Body of pancreas (tissue), 4 donors: Measurements from ENCODE around the gene TARBP1.

ENCODE experiments used
- POLR2A ChIP-seq, 3 donors: fragments of 450-650 bp; IDR thresholded peaks; one replicate each; pipeline ENCODE4 v1.6.1; 2016; ENCODE audit warnings: antibody characterized with exemption in 3 of 3, mild to moderate bottlenecking in 2 of 3
- TF ChIP-seq, protein P1 (sequence below), 7 experiments: fragments of 450-650 bp in 4 of 7; fragments of 200-600 bp in 3 of 7; sonication (generic) in 3 of 7; IDR thresholded peaks; one replicate each; pipeline ENCODE4 v1.5.1; 2016 to 2019; ENCODE audit warnings: antibody characterized with exemption in 7 of 7

DNA sequence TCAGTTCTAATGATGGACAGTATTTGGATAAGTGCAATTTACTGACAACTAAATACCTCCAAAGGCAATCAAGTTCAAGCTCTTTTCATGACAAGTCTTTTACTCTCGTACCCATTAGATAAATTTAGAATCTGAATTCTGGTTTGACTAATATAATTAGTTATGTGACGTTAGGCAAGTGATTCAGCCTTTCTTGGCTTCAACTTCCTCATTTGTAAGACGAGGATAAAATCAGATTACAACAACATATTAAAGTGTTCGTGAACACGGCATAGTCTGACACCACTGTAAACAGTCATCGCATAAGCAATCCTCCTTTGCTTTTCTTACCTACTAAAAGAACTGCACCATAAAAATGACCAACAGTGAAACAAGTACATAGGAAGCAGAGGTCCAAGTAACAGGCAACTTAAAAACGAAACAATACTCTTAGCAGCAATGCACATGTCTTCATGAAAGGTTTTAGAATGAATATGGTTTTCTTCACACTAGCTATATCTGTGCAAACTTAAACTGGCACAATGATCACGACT is 80.1 kb downstream of the TARBP1 start:
- TF ChIP-seq, protein P1, sequence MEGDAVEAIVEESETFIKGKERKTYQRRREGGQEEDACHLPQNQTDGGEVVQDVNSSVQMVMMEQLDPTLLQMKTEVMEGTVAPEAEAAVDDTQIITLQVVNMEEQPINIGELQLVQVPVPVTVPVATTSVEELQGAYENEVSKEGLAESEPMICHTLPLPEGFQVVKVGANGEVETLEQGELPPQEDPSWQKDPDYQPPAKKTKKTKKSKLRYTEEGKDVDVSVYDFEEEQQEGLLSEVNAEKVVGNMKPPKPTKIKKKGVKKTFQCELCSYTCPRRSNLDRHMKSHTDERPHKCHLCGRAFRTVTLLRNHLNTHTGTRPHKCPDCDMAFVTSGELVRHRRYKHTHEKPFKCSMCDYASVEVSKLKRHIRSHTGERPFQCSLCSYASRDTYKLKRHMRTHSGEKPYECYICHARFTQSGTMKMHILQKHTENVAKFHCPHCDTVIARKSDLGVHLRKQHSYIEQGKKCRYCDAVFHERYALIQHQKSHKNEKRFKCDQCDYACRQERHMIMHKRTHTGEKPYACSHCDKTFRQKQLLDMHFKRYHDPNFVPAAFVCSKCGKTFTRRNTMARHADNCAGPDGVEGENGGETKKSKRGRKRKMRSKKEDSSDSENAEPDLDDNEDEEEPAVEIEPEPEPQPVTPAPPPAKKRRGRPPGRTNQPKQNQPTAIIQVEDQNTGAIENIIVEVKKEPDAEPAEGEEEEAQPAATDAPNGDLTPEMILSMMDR (IDR thresholded peaks at IDR 0.05): no peak
- TF ChIP-seq POLR2A (IDR thresholded peaks at IDR 0.05): no peak
